Peyer's patch (tissue), 4 donors: ENCODE measurements around the gene HOXB13.

ENCODE experiments used
- POLR2A ChIP-seq, 2 donors: fragments of 450-650 bp; IDR thresholded peaks; one replicate each; pipeline ENCODE4 v1.5.1; 2017; ENCODE audit warnings: antibody characterized with exemption in 2 of 2, mild to moderate bottlenecking in 2 of 2, moderate library complexity in 2 of 2
- TF ChIP-seq, protein P1 (sequence below), 6 experiments: fragments of 450-650 bp in 4 of 6; fragments of 200-600 bp in 2 of 6; sonication (generic) in 1 of 6; IDR thresholded peaks; one replicate each; pipeline ENCODE4 v1.5.1; 2017 to 2019; ENCODE audit warnings: antibody characterized with exemption in 6 of 6, mild to moderate bottlenecking in 3 of 6, moderate library complexity in 1 of 6

DNA sequence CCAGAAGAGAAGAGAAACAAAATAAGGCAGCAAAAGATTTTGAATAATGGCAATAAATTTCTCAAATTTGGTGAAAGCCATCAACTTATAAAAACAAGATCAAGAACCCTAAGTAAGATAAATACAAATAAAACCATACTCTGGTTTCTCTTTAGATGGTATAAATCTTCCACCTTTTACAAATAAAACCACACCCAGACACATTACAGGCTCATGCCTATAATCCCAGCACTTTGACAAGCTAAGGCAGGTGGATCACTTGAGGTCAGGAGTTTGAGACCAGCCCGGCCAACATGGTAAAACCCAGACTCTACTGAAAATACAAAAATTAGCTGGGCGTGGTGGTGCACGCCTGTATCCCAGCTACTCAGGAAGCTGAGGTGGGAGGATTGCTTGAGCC, 44.7 kb upstream of the HOXB13 start:
- TF ChIP-seq, protein P1, sequence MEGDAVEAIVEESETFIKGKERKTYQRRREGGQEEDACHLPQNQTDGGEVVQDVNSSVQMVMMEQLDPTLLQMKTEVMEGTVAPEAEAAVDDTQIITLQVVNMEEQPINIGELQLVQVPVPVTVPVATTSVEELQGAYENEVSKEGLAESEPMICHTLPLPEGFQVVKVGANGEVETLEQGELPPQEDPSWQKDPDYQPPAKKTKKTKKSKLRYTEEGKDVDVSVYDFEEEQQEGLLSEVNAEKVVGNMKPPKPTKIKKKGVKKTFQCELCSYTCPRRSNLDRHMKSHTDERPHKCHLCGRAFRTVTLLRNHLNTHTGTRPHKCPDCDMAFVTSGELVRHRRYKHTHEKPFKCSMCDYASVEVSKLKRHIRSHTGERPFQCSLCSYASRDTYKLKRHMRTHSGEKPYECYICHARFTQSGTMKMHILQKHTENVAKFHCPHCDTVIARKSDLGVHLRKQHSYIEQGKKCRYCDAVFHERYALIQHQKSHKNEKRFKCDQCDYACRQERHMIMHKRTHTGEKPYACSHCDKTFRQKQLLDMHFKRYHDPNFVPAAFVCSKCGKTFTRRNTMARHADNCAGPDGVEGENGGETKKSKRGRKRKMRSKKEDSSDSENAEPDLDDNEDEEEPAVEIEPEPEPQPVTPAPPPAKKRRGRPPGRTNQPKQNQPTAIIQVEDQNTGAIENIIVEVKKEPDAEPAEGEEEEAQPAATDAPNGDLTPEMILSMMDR (IDR thresholded peaks at IDR 0.05) = no peak
- TF ChIP-seq POLR2A (IDR thresholded peaks at IDR 0.05) = no peak
